ENCODE data around the gene PDRG1.

The PDRG1 gene

GRCh38 chr20:31913431-31914157 is 38.3 kb downstream of the PDRG1 start:
- DNase-seq (ENCODE audit: low read depth, low spot score) = no peak
- H3K4me3 ChIP-seq (ENCODE audit: low read depth, low read length) = no peak overlapping the region
- TF ChIP-seq, protein P1, sequence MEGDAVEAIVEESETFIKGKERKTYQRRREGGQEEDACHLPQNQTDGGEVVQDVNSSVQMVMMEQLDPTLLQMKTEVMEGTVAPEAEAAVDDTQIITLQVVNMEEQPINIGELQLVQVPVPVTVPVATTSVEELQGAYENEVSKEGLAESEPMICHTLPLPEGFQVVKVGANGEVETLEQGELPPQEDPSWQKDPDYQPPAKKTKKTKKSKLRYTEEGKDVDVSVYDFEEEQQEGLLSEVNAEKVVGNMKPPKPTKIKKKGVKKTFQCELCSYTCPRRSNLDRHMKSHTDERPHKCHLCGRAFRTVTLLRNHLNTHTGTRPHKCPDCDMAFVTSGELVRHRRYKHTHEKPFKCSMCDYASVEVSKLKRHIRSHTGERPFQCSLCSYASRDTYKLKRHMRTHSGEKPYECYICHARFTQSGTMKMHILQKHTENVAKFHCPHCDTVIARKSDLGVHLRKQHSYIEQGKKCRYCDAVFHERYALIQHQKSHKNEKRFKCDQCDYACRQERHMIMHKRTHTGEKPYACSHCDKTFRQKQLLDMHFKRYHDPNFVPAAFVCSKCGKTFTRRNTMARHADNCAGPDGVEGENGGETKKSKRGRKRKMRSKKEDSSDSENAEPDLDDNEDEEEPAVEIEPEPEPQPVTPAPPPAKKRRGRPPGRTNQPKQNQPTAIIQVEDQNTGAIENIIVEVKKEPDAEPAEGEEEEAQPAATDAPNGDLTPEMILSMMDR (IDR thresholded peaks at IDR 0.05; ENCODE audit: low read depth, low read length) = no peak
- in situ Hi-C loops (cut with HindIII; ENCODE audit: low sequenced_read_pairs) = no loop called here

DNA sequence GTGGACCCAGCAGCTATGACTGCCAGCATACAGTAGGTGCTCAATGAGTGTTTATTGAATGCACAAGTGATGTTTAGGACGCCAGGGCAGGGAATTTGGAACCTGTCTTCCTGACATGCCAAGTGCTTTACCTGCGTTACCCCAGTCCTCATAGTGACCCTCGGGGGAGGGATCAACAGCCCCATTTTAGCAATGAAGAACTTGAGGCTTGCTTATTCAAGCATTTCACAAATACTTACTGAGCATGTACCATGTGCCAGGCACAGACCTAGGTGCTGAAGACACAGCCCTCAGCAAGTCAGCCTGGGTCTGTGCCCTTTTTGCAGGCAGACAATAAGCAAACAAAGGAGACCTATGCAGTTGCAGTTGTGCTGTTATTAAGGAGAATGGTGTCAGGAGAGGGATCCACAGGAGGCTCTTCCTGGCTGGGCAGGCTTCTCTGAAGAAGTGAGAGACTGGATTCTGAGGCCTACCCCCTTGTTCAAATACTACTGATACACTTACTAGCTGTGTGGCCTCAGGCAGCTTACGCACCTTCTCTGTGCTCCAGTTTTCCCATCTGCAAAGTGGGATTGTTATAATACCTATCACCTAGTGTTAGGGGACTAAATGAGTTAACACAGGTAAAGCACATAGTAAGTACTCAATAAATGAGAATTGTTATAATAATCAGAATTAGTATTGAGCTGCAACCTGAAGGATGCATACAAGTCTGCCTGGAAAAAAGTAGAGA is 41.6 kb downstream of the PDRG1 start:
- in situ Hi-C loops (cut with HindIII; ENCODE audit: low sequenced_read_pairs) = no loop called here
- DNase-seq (ENCODE audit: low read depth, low spot score) = no peak
- H3K4me3 ChIP-seq (ENCODE audit: low read depth, low read length) = no peak overlapping the region
- TF ChIP-seq, protein P1 (IDR thresholded peaks at IDR 0.05; ENCODE audit: low read depth, low read length) = no peak

GRCh38 chr20:31909253-31910070 is 42.4 kb downstream of the PDRG1 start:
- TF ChIP-seq, protein P1 (IDR thresholded peaks at IDR 0.05; ENCODE audit: low read depth, low read length) = no peak
- DNase-seq (ENCODE audit: low read depth, low spot score) = no peak
- no peak overlapping the region for H3K4me3 ChIP-seq (ENCODE audit: low read depth, low read length)
- in situ Hi-C loops (cut with HindIII; ENCODE audit: low sequenced_read_pairs) = no loop called here

GRCh38 chr20:31908424-31908823 is 43.4 kb downstream of the PDRG1 start:
- TF ChIP-seq, protein P1 (IDR thresholded peaks at IDR 0.05; ENCODE audit: low read depth, low read length) = no peak
- no peak for DNase-seq (ENCODE audit: low read depth, low spot score)
- in situ Hi-C loops (cut with HindIII; ENCODE audit: low sequenced_read_pairs) = no loop called here
- H3K4me3 ChIP-seq (ENCODE audit: low read depth, low read length) = no peak overlapping the region

DNA sequence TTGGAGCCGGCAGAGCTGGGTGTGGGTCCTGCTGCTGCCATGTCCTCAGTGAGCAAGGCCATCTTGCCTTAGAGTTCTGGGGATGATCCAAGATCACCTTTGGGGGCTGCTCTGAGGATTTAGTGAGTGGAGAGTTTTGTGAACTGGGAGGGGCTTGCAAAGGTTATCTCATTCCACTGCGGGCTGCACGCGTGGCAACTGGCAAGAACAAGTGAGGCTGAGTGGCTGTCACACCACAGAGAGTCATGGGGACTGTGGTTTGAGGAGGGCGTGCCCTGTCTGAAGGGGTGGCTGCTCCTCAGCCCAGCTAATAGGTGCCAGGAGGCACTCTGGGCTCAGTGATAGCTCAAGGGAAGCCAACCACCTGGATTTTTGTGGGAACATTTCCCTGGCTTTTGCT is 43.8 kb downstream of the PDRG1 start:
- TF ChIP-seq, protein P1 (IDR thresholded peaks at IDR 0.05; ENCODE audit: low read depth, low read length) = no peak
- H3K4me3 ChIP-seq (ENCODE audit: low read depth, low read length) = no peak overlapping the region
- in situ Hi-C loops (cut with HindIII; ENCODE audit: low sequenced_read_pairs) = no loop called here
- DNase-seq (ENCODE audit: low read depth, low spot score) = no peak

DNA sequence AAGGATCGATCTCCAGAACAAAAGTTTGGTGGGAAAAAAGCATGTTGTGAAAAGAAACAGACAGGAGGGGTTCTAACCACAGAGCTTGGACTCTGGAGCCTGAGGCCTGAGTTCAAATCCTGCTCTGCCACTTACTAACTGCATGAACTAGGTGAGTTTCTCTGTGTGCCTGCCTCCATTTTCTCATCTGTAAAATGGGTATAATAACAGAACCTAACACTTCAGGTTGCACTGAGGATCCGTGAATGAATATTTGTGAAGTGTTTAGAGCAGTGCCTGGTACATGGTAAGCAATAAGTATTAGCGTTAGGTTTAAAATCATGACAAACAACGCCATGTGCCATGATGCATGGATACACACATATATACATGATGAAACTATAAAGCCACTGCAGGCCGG is 44.8 kb downstream of the PDRG1 start:
- in situ Hi-C loops (cut with HindIII; ENCODE audit: low sequenced_read_pairs) = no loop called here
- TF ChIP-seq, protein P1 (IDR thresholded peaks at IDR 0.05; ENCODE audit: low read depth, low read length) = no peak

More for the DNA sequence above, 44.8 kb downstream of the PDRG1 start:
- no peak for DNase-seq (ENCODE audit: low read depth, low spot score)
- no peak overlapping the region for H3K4me3 ChIP-seq (ENCODE audit: low read depth, low read length)
